ENCODE data around the gene N4BP3. TPM values are rescaled to one million over a fixed set of nuclear protein-coding genes. Genes with fewer than 3 reads are reported as not detected.

N4BP3 gene
- total RNA-seq, 1 experiment from 2014 or later = 0.79 TPM

- Histone ChIP-seq H3K4me1 (replicated peaks) (peaks cover 3% of the 10 kb centered on the region), H3K36me3 (peaks cover 50% of the 10 kb centered on the region)
Measured at GRCh38 chr5:178136990-178137389, 23.7 kb downstream of the N4BP3 start.

GRCh38 chr5:178137991-178138390 lies 24.7 kb downstream of the N4BP3 start:
- Histone ChIP-seq H3K36me3 (peaks cover 60% of the 10 kb centered on the region), H3K4me3 (no peak overlapping the region), H3K27ac (no peak overlapping the region), H3K4me1 (replicated peaks) (no peaks in the 10 kb centered on the region), H3K27me3 (replicated peaks) (no peaks in the 10 kb centered on the region), H3K9me3 (replicated peaks) (no peaks in the 10 kb centered on the region)
- DNase-seq (ENCODE audit: low read depth in 1 of 2, low spot score in 2 of 2) = no peak

More at GRCh38 chr5:178136990-178137389, 23.7 kb downstream of the N4BP3 start:
- Histone ChIP-seq H3K4me3 (no peak overlapping the region), H3K9me3 (replicated peaks) (no peaks in the 10 kb centered on the region), H3K27ac (no peak overlapping the region), H3K27me3 (replicated peaks) (no peaks in the 10 kb centered on the region)
- DNase-seq (ENCODE audit: low read depth in 1 of 2, low spot score in 2 of 2) = peak in 1 of 2 experiments; percentile 40

GRCh38 chr5:178141550-178141949 lies 28.2 kb downstream of the N4BP3 start:
- DNase-seq (ENCODE audit: low read depth in 1 of 2, low spot score in 2 of 2) = no peak
- H3K27me3 ChIP-seq (replicated peaks) = no peaks in the 10 kb centered on the region
- no peaks in the 10 kb centered on the region for H3K9me3 ChIP-seq (replicated peaks)
- no peak overlapping the region for H3K4me3 ChIP-seq
- H3K4me1 ChIP-seq (replicated peaks) = no peaks in the 10 kb centered on the region
- H3K27ac ChIP-seq = no peak overlapping the region
- peaks cover 70% of the 10 kb centered on the region for H3K36me3 ChIP-seq

- H3K27me3 ChIP-seq (replicated peaks) = no peaks in the 10 kb centered on the region
- H3K4me3 ChIP-seq = no peak overlapping the region
- no peaks in the 10 kb centered on the region for H3K4me1 ChIP-seq (replicated peaks)
- H3K9me3 ChIP-seq (replicated peaks) = no peaks in the 10 kb centered on the region
- H3K27ac ChIP-seq = no peak overlapping the region
- no peak for DNase-seq (ENCODE audit: low read depth in 1 of 2, low spot score in 2 of 2)
- H3K36me3 ChIP-seq = peaks cover 77% of the 10 kb centered on the region
Measured at GRCh38 chr5:178142642-178143041, 29.3 kb downstream of the N4BP3 start.

- Histone ChIP-seq H3K36me3 (peaks cover 77% of the 10 kb centered on the region), H3K9me3 (replicated peaks) (no peaks in the 10 kb centered on the region), H3K27ac (no peak overlapping the region), H3K27me3 (replicated peaks) (no peaks in the 10 kb centered on the region), H3K4me1 (replicated peaks) (no peaks in the 10 kb centered on the region), H3K4me3 (no peak overlapping the region)
- DNase-seq (ENCODE audit: low read depth in 1 of 2, low spot score in 2 of 2) = no peak
Measured at GRCh38 chr5:178143246-178143645, 29.9 kb downstream of the N4BP3 start.

- no peaks in the 10 kb centered on the region for H3K4me1 ChIP-seq (replicated peaks)
- H3K27ac ChIP-seq = no peak overlapping the region
- DNase-seq (ENCODE audit: low read depth in 1 of 2, low spot score in 2 of 2) = peak in 1 of 2 experiments; percentile 41
- peaks cover 79% of the 10 kb centered on the region for H3K36me3 ChIP-seq
- no peaks in the 10 kb centered on the region for H3K27me3 ChIP-seq (replicated peaks)
- H3K4me3 ChIP-seq = no peak overlapping the region
- no peaks in the 10 kb centered on the region for H3K9me3 ChIP-seq (replicated peaks)
Measured at GRCh38 chr5:178143901-178144300, 30.6 kb downstream of the N4BP3 start.

GRCh38 chr5:178145965-178146820 lies 32.9 kb downstream of the N4BP3 start:
- H3K27ac ChIP-seq = no peak overlapping the region
- no peaks in the 10 kb centered on the region for H3K27me3 ChIP-seq (replicated peaks)
- peak in 1 of 2 experiments; percentile 41 for DNase-seq (ENCODE audit: low read depth in 1 of 2, low spot score in 2 of 2)
- H3K4me3 ChIP-seq = no peak overlapping the region
- H3K9me3 ChIP-seq (replicated peaks) = no peaks in the 10 kb centered on the region
- peaks cover 90% of the 10 kb centered on the region for H3K36me3 ChIP-seq
- no peaks in the 10 kb centered on the region for H3K4me1 ChIP-seq (replicated peaks)

GRCh38 chr5:178147406-178147805 lies 34.1 kb downstream of the N4BP3 start:
- peaks cover under 1% of the 10 kb centered on the region for H3K4me1 ChIP-seq (replicated peaks)
- no peak for DNase-seq (ENCODE audit: low read depth in 1 of 2, low spot score in 2 of 2)
- no peak overlapping the region for H3K4me3 ChIP-seq
- no peaks in the 10 kb centered on the region for H3K9me3 ChIP-seq (replicated peaks)
- H3K27ac ChIP-seq = no peak overlapping the region
- H3K27me3 ChIP-seq (replicated peaks) = no peaks in the 10 kb centered on the region
- H3K36me3 ChIP-seq = peaks cover 91% of the 10 kb centered on the region

- Histone ChIP-seq H3K9me3 (replicated peaks) (no peaks in the 10 kb centered on the region), H3K27ac (no peak overlapping the region), H3K27me3 (replicated peaks) (no peaks in the 10 kb centered on the region), H3K4me1 (replicated peaks) (peaks cover 8% of the 10 kb centered on the region), H3K36me3 (peaks cover 78% of the 10 kb centered on the region), H3K4me3 (no peak overlapping the region)
- no peak for DNase-seq (ENCODE audit: low read depth in 1 of 2, low spot score in 2 of 2)
Measured at GRCh38 chr5:178149199-178149932, 36.0 kb downstream of the N4BP3 start.

- Histone ChIP-seq H3K36me3 (peaks cover 65% of the 10 kb centered on the region), H3K27me3 (replicated peaks) (no peaks in the 10 kb centered on the region)
- no peak for DNase-seq (ENCODE audit: low read depth in 1 of 2, low spot score in 2 of 2)
Measured at GRCh38 chr5:178150977-178151734, 37.8 kb downstream of the N4BP3 start.

GRCh38 chr5:178152491-178153444 lies 39.4 kb downstream of the N4BP3 start:
- peaks cover 8% of the 10 kb centered on the region for H3K4me1 ChIP-seq (replicated peaks)
- peaks cover 49% of the 10 kb centered on the region for H3K36me3 ChIP-seq
- no peaks in the 10 kb centered on the region for H3K9me3 ChIP-seq (replicated peaks)
- DNase-seq (ENCODE audit: low read depth in 1 of 2, low spot score in 2 of 2) = peak in 1 of 2 experiments; percentile 18
- H3K27me3 ChIP-seq (replicated peaks) = no peaks in the 10 kb centered on the region
- peak overlapping the region; percentile 68 for H3K4me3 ChIP-seq
- H3K27ac ChIP-seq = peak overlapping the region; percentile 18

More at GRCh38 chr5:178150977-178151734, 37.8 kb downstream of the N4BP3 start:
- Histone ChIP-seq H3K9me3 (replicated peaks) (no peaks in the 10 kb centered on the region), H3K27ac (no peak overlapping the region), H3K4me3 (no peak overlapping the region), H3K4me1 (replicated peaks) (peaks cover 8% of the 10 kb centered on the region)

GRCh38 chr5:178153530-178154340 lies 40.4 kb downstream of the N4BP3 start, which contains the start of gene NHP2:
Gene NHP2 (minus strand): TSS chr5:178153885. CDS start chr5:178153817, 68 bp downstream.
- Histone ChIP-seq H3K27me3 (replicated peaks) (no peaks in the 10 kb centered on the region), H3K27ac (peak within 1 kb of the TSS; percentile 18), H3K36me3 (peaks cover 39% of the 10 kb centered on the region), H3K4me1 (replicated peaks) (peaks cover 8% of the 10 kb centered on the region), H3K4me3 (peak within 1 kb of the TSS; percentile 68), H3K9me3 (replicated peaks) (no peaks in the 10 kb centered on the region)
- DNase-seq (ENCODE audit: low read depth in 1 of 2, low spot score in 2 of 2) = peak; percentile 99 to 100
